RWPE1 (cell line): ENCODE measurements around the gene CDCA4.
A peak's percentile ranks its signal among the peaks of the same experiment; 100 is the strongest.
"Not testable (repeated sequence)": the region's sequence is repeated elsewhere in the genome, so short reads cannot be mapped to it uniquely, and the experiment has no call there.

ENCODE experiments used
- CTCF ChIA-PET: fragments of 350-600 bp; sonication (Branson Sonifier 250); formaldehyde crosslinking; extraction: SDS; loops from one replicate; lab custom pipeline; 2021; lab: Yijun Ruan, JAX
- POLR2A ChIA-PET: fragments of 400-600 bp; formaldehyde crosslinking; extraction: SDS; loops from one replicate; lab custom pipeline; 2020; ENCODE audit warnings: antibody characterized with exemption; ENCODE audit not compliant: low non-redundant PET; lab: Yijun Ruan, JAX
- DNase-seq: peaks from one replicate; pipeline ENCODE4 v3.0.0; 2012; ENCODE audit warnings: low spot score
- H3K27ac ChIP-seq: fragments of 450-650 bp; 2 replicates; pipeline ENCODE4 v1.5.1; 2017
- TF ChIP-seq, protein P1 (sequence below): fragments of 450-650 bp; conservative IDR thresholded peaks from 2 replicates; pipeline ENCODE4 v1.5.1; 2017; ENCODE audit warnings: low read depth, mild to moderate bottlenecking

The CDCA4 gene

DNA sequence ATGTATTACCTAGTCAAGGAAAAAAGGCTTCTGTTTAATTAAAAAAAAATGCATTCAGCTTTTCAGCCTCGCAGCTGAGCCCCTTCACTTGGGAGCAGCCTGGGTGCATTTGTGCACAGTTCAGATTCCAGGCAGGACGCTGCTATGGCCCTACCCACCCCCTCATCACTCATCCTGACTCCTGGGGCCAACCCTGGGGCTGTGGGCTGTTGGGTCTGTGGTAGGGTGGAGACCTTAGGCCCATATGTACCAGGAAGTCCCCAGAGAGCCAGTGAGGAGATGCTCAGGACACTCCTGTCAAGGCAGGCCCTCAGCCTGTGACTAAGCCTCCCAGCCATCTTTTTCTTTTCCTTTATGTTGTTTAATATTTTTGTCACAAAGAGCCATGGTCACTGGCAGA lies 9.3 kb upstream of the CDCA4 start:
- ChIA-PET POLR2A (no interaction called here), CTCF (interaction anchor here (0.6 to 0.7 kb wide), 2 partner anchors 11 to 18 kb away, joined by 3 read pairs; no protein-coding TSS in a partner anchor)

DNA sequence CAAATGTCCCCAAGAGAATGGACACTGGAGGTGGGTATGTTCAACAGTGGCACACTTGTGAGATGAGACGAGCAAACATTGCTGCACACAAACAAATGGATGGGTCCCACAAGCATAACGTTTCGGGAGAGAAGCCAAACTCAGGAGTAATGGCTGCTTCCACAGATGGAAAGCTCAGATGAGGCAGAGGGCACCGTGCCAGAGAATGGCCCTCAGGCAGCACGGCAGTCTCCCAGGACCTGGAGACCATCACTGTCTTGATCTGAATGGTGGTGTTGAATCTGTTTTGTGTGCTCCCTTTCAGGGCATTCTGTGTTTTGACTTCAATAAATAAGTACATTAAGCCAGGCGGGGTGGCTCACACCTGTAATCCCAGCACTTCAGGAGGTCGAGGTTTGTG lies 8.5 kb upstream of the CDCA4 start:
- peak overlapping the region; percentile 99 for H3K27ac ChIP-seq
- ChIA-PET CTCF (no interaction called here), POLR2A (no interaction called here)
- no peak for DNase-seq
- TF ChIP-seq, protein P1, sequence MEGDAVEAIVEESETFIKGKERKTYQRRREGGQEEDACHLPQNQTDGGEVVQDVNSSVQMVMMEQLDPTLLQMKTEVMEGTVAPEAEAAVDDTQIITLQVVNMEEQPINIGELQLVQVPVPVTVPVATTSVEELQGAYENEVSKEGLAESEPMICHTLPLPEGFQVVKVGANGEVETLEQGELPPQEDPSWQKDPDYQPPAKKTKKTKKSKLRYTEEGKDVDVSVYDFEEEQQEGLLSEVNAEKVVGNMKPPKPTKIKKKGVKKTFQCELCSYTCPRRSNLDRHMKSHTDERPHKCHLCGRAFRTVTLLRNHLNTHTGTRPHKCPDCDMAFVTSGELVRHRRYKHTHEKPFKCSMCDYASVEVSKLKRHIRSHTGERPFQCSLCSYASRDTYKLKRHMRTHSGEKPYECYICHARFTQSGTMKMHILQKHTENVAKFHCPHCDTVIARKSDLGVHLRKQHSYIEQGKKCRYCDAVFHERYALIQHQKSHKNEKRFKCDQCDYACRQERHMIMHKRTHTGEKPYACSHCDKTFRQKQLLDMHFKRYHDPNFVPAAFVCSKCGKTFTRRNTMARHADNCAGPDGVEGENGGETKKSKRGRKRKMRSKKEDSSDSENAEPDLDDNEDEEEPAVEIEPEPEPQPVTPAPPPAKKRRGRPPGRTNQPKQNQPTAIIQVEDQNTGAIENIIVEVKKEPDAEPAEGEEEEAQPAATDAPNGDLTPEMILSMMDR: no peak

More for the DNA sequence above, 9.3 kb upstream of the CDCA4 start:
- TF ChIP-seq, protein P1: no peak
- no peak for DNase-seq
- peak overlapping the region; percentile 99 for H3K27ac ChIP-seq

DNA sequence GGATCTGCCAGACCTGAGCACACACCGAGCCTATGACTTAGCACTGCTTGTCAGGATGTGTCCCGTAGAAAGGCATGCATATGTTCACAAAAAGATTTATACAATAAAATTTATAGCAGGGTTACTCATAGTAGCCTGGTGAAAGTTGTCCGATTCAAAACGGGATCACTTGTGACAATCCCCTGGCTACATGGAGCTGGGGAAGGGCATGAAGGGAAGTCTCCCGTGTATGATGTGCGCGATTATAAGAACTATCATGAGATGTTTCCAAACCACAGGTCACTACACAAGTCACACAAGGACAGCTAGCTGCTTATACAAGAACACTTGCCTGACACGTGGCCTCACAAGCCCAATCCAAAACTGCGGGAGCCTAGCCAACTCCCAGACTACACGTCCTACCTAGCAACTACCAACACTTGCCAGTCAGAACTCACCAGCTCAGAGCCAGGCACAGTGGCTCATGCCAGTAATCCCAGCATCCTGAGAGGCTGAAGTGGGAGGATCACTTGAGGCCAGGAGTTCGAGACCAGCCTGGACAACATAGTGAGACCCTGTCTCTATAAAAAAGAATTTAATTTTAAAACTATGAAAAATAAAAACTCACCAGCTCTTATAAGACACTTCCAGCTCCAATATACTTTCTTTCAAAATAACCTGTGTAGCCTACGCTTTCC lies 7.5 kb upstream of the CDCA4 start:
- no peak for DNase-seq
- TF ChIP-seq, protein P1: no peak
- ChIA-PET CTCF (interaction anchor here (0.6 to 1.1 kb wide), 3 partner anchors 10 to 1065 kb away, joined by 3 to 4 read pairs (median 3); no protein-coding TSS in a partner anchor), POLR2A (interaction anchor here (0.7 kb wide), 1 partner anchor 43 kb away, joined by 3 read pairs; no protein-coding TSS in a partner anchor)
- H3K27ac ChIP-seq: peak overlapping the region; percentile 99

DNA sequence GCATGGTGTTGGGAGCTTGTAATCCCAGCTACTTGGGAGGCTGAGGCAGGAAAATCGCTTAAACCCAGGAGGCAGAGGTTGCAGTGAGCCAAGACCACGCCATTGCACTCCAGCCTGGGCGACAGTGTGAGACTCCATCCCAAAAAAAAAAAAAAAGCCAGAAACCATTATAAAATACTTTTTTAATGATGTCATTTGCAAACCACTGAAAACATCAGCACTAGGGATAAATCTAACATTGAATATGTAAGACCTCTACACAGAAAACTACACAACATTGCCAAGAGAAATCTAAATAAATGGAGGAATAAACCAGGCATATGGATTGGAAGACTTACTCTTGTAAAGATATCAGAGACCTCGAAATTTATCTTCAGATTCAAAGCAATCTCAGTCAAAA lies 6.8 kb upstream of the CDCA4 start:
- POLR2A ChIA-PET, DNase-seq, CTCF ChIA-PET: not testable (repeated sequence)
- H3K27ac ChIP-seq: peak overlapping the region; percentile 99

DNA sequence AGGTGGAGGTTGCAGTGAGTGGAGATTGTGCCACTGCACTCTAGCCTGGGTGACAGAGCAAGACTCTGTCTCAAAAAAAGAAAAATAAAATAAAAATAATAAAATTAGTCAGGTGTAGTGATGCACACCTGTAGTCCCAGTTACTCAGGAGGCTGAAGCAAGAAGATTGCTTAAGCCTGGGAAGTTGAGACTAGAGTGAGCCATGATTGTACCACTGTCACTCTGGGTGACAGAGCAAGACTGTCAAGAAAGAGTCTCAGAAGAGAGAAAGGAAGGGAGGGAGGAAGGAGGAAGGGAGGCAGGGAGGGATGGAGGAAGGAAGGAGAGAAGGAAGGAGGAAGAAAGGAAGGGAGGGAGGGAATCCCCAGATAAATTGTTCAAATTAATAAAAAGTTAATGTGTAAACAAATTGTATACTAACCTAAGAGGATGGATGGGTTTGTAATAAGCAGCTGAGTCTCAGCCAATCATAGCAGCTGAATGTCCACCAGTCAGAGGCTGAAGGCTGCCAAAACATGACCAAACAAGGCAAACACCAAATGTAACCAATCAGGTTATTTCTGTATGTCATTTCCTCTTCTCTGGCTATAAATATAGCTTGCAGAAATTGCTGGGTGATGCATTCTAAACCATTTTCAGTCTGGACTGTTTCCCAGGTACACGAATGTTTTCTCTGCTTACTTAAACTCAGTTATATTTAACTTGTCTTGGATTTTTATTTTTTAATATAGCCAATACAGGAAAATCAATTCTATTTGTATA lies 6.1 kb upstream of the CDCA4 start:
- DNase-seq: peak; percentile 56

DNA sequence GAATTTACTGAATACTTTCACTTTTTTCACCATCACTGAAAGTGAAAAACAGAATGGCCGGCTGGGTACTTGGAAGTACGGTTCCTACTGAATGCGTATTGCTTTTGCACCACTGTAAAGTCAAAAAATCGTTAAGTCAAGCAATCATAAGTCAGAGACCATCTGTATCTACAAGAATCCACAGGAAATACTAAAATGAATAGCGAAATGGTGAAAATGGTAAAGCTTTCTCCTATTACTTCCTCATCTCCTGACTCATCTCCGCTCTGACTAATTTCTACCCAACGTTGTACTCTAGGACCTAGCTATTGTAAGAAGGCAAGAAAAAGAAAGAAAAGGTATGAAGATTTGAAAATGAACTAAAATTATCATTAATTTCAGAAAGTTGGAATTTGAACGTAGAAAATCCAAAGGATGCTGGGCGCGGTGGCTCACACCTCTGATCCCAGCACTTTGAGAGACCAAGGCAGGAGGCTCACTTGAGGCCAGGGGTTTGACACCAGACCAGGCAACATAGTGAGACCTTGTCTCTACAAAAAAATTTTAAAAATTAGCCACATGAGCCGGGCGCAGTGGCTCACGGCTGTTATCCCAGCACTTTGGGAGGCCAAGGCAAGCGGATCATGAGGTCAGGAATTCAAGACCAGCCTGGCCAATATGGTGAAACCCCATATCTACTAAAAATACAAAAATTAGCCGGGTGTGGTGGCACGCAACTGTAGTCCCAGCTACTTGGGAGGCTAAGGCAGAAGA lies 5.3 kb upstream of the CDCA4 start:
- POLR2A ChIA-PET: no interaction called here
- CTCF ChIA-PET: interaction anchor here (0.6 to 0.7 kb wide), 2 partner anchors 255 to 1508 kb away, joined by 5 to 6 read pairs; no protein-coding TSS in a partner anchor
- DNase-seq: peak; percentile 71
- peak overlapping the region; percentile 99 for H3K27ac ChIP-seq
- TF ChIP-seq, protein P1: no peak

More for the DNA sequence above, 6.1 kb upstream of the CDCA4 start:
- peak overlapping the region; percentile 99 for H3K27ac ChIP-seq
- TF ChIP-seq, protein P1: no peak
- POLR2A ChIA-PET: no interaction called here
- CTCF ChIA-PET: no interaction called here
